Activated CD4-positive, alpha-beta T cell treated with anti-CD3 and anti-CD28 coated beads, Interleukin-2, amount 10 ng/mL, durations not matched to agents 7 days and 5 days (primary cell): Measurements from ENCODE around the gene FOXP3. TPM values are rescaled to one million over a fixed set of nuclear protein-coding genes. Genes with fewer than 3 reads are reported as not detected.

Experiments used
- CTCF ChIA-PET: fragments of 350-600 bp; sonication (Branson Sonifier 250); formaldehyde crosslinking; loops from one replicate; lab custom pipeline; 2021; ENCODE audit warnings: antibody characterized with exemption; lab: Charles Lee
- POLR2A ChIA-PET: fragments of 350-600 bp; sonication (Branson Sonifier 250); formaldehyde crosslinking; loops from one replicate; lab custom pipeline; 2021; ENCODE audit warnings: antibody characterized with exemption; lab: Charles Lee
- DNase-seq: peaks from one replicate; pipeline ENCODE4 v3.0.0-alpha.2; 2020
- H3K27ac Mint-ChIP-seq: one replicate; pipeline ENCODE4 v1.8.0; 2021; ENCODE audit warnings: mild to moderate bottlenecking, moderate library complexity, mixed read lengths
- H3K27me3 Mint-ChIP-seq: one replicate; pipeline ENCODE4 v1.8.0; 2021; ENCODE audit warnings: mixed read lengths
- H3K36me3 Mint-ChIP-seq: one replicate; pipeline ENCODE4 v1.8.0; 2021; ENCODE audit warnings: low read depth, mixed read lengths
- H3K4me1 Mint-ChIP-seq: one replicate; pipeline ENCODE4 v1.8.0; 2021; ENCODE audit warnings: mixed read lengths
- H3K4me3 Mint-ChIP-seq: one replicate; pipeline ENCODE4 v1.8.0; 2021; ENCODE audit warnings: mild to moderate bottlenecking, moderate library complexity, mixed read lengths
- H3K9me3 Mint-ChIP-seq: one replicate; pipeline ENCODE4 v1.8.0; 2021; ENCODE audit warnings: mixed read lengths
- total RNA-seq, 2 experiments: library from RNA; stranded (reverse); gene quantifications; one replicate each; pipeline ENCODE4 v1.2.3, GENCODE V29; 2021

The FOXP3 gene
- total RNA-seq, 2 experiments from 2014 or later: 12.8 to 13.0 TPM

DNA sequence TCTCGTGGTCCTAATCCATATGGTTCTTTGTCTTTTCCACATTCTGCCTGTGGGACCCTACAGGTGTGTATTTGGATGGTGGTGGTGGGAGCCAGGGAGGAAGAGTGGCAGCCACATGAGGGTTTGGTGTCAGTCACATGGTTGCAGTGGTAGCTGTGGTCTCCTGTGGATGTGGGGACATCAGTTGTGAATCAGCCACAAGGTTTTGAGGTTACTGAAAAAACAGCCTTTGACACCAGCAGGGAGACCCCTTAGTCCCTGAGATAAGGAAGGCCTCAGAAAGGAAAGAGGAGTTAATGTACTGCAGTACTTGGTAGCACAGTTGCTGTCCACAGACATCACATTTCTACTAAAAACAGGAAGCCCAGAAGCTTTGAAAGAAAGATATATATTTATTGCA, 23.2 kb upstream of the FOXP3 start:
- peak overlapping the region; percentile 16 for H3K27ac Mint-ChIP-seq
- POLR2A ChIA-PET: no interaction called here
- peaks cover 4% of the 10 kb centered on the region for H3K9me3 Mint-ChIP-seq
- CTCF ChIA-PET: interaction anchor here (0.6 to 1.3 kb wide), 3 partner anchors 12 to 192 kb away, joined by 3 to 5 read pairs (median 3); no protein-coding TSS in a partner anchor
- H3K27me3 Mint-ChIP-seq: no peaks in the 10 kb centered on the region
- H3K4me3 Mint-ChIP-seq: no peak overlapping the region
- H3K4me1 Mint-ChIP-seq: peaks cover 35% of the 10 kb centered on the region
- DNase-seq: no peak
- peaks cover 15% of the 10 kb centered on the region for H3K36me3 Mint-ChIP-seq

DNA sequence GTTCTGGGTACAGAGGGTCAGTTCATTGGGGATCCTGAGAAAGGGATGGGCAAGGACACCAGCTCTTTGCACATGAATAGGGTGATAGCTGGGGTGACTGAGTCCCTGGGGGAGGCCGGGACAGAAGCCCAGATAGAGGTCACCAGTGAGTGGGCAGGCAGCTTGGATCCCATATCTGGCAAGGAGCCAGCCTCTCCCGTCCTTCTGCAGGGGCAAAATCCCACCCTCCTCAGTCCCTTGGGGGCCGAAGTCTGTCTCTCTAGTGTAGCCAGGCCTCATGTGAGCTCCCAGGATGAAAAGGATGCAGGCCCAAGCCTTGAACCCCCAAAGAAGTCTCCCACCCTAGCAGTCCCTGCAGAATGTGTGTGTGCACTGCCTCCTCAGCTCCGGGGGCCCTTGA, 22.1 kb upstream of the FOXP3 start:
- peaks cover 21% of the 10 kb centered on the region for H3K36me3 Mint-ChIP-seq
- no peak overlapping the region for H3K27ac Mint-ChIP-seq
- ChIA-PET POLR2A (interaction anchor here (0.6 kb wide), 1 partner anchor 12 kb away, joined by 3 read pairs; no protein-coding TSS in a partner anchor), CTCF (no interaction called here)
- H3K4me3 Mint-ChIP-seq: no peak overlapping the region
- peaks cover 4% of the 10 kb centered on the region for H3K9me3 Mint-ChIP-seq
- H3K4me1 Mint-ChIP-seq: peaks cover 37% of the 10 kb centered on the region
- H3K27me3 Mint-ChIP-seq: no peaks in the 10 kb centered on the region
- no peak for DNase-seq

DNA sequence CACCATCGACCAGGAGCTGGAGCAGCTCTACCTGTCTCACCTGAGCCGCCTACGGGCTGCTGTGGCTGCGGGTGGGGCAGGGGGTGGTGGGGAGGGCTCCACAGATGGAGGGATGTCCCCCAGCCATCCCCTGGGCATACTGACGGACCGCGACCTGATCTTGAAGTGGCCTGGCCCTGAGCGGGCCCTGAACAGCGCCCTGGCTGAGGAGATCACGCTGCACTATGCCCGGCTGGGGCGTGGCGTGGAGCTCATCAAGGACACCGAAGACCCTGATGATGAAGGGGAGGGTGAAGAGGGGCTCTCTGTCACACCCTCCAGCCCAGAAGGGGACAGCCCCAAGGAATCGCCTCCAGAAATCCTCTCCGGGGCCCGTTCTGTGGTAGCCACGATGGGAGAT, 21.6 kb upstream of the FOXP3 start:
- CTCF ChIA-PET: no interaction called here
- Mint-ChIP-seq H3K4me1 (peaks cover 37% of the 10 kb centered on the region), H3K9me3 (peaks cover 4% of the 10 kb centered on the region), H3K27ac (no peak overlapping the region), H3K27me3 (no peaks in the 10 kb centered on the region), H3K36me3 (peaks cover 23% of the 10 kb centered on the region), H3K4me3 (no peak overlapping the region)
- POLR2A ChIA-PET: no interaction called here
- no peak for DNase-seq

DNA sequence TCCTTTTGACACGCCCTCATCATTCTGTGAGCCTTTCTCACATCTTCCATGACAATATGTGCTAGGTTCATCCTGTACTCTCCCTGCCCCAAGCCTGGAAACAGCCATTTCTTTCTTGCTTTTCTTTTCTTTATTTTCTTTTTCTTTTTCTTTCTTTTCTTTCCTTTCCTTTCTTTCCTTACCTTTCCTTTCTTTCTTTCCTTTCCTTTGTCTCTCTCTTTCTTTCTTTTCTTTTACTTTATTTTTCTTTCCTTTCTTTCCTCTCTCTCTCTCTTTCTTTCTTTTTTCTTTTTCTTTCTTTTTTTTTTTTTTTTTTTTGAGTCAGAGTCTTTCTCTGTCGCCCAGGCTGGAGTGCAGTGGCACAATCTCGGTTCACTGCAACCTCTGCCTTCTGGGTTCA, 19.7 kb upstream of the FOXP3 start:
- H3K4me3 Mint-ChIP-seq: no peak overlapping the region
- peaks cover 45% of the 10 kb centered on the region for H3K4me1 Mint-ChIP-seq
- H3K9me3 Mint-ChIP-seq: peaks cover 4% of the 10 kb centered on the region
- CTCF ChIA-PET: no interaction called here
- H3K27me3 Mint-ChIP-seq: no peaks in the 10 kb centered on the region
- H3K27ac Mint-ChIP-seq: no peak overlapping the region
- POLR2A ChIA-PET: no interaction called here
- peaks cover 30% of the 10 kb centered on the region for H3K36me3 Mint-ChIP-seq
- DNase-seq: no peak

DNA sequence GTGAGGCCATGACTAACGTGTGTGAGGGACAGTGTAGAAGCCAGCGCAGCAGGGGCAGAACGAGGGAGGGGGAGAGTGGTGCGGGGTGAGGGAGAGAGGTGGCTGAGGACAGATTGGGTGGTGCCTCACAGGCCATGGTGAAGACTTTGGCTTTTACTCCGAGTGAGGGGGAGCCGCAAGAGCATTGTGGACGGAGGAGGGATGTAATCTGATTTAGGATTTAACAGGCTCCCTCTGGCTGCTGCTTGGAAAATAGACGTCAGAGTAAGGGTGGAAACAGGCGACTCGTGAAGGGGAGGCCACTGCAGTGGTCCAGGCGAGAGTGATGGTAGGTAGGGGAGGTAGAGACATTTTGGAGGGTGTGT, 18.1 kb upstream of the FOXP3 start:
- Mint-ChIP-seq H3K4me1 (peaks cover 47% of the 10 kb centered on the region), H3K9me3 (peaks cover 3% of the 10 kb centered on the region), H3K27ac (peak overlapping the region; percentile 41), H3K36me3 (peaks cover 35% of the 10 kb centered on the region), H3K4me3 (no peak overlapping the region), H3K27me3 (no peaks in the 10 kb centered on the region)
- no peak for DNase-seq
- ChIA-PET CTCF (no interaction called here), POLR2A (no interaction called here)

DNA sequence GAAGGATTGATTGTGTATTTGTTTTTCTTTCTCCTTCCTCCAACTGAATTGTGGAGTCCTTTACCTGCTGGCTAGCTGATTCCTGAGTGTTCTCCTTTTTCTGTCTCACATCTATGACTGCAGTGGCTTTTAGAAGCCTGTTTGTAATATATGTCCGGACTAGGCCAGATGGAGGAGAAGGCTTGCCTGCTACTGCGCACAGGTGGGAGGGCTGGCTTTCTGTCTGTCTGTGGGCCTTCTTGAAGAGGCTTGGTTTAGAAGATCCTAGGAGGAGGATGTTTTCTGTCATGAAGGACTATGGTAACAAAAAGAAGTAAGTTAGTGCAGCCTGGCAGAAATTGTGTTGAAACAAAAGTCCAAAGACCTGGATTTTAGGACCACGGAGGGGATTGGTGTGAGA, 13.6 kb upstream of the FOXP3 start:
- ChIA-PET CTCF (interaction anchor here (0.6 kb wide), 1 partner anchor 194 kb away, joined by 3 read pairs; no protein-coding TSS in a partner anchor), POLR2A (no interaction called here)
- Mint-ChIP-seq H3K36me3 (peaks cover 61% of the 10 kb centered on the region), H3K4me3 (peak overlapping the region; percentile 58), H3K9me3 (no peaks in the 10 kb centered on the region), H3K4me1 (peaks cover 83% of the 10 kb centered on the region), H3K27me3 (no peaks in the 10 kb centered on the region), H3K27ac (peak overlapping the region; percentile 95)
- DNase-seq: no peak

DNA sequence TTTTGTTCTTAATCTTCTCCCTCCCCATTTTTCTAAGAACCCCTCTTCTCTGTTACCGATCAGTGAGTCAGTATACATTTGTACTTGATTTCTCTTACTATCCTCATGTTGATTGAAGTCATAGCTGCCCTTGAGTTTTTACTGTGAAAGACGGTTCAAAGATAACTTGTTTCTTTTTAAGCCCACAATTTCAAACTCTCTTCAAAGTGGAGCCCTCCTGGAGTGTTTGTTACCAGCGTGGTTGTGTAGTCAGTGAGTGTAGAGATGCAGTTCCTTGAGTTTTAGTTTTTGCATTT, 13.0 kb upstream of the FOXP3 start:
- H3K4me1 Mint-ChIP-seq: peaks cover 85% of the 10 kb centered on the region
- H3K4me3 Mint-ChIP-seq: peak overlapping the region; percentile 58
- H3K27me3 Mint-ChIP-seq: no peaks in the 10 kb centered on the region
- H3K27ac Mint-ChIP-seq: peak overlapping the region; percentile 95
- peaks cover 57% of the 10 kb centered on the region for H3K36me3 Mint-ChIP-seq
- ChIA-PET CTCF (interaction anchor here (0.6 kb wide), 1 partner anchor 193 kb away, joined by 3 read pairs; no protein-coding TSS in a partner anchor), POLR2A (no interaction called here)
- H3K9me3 Mint-ChIP-seq: no peaks in the 10 kb centered on the region
- DNase-seq: no peak

DNA sequence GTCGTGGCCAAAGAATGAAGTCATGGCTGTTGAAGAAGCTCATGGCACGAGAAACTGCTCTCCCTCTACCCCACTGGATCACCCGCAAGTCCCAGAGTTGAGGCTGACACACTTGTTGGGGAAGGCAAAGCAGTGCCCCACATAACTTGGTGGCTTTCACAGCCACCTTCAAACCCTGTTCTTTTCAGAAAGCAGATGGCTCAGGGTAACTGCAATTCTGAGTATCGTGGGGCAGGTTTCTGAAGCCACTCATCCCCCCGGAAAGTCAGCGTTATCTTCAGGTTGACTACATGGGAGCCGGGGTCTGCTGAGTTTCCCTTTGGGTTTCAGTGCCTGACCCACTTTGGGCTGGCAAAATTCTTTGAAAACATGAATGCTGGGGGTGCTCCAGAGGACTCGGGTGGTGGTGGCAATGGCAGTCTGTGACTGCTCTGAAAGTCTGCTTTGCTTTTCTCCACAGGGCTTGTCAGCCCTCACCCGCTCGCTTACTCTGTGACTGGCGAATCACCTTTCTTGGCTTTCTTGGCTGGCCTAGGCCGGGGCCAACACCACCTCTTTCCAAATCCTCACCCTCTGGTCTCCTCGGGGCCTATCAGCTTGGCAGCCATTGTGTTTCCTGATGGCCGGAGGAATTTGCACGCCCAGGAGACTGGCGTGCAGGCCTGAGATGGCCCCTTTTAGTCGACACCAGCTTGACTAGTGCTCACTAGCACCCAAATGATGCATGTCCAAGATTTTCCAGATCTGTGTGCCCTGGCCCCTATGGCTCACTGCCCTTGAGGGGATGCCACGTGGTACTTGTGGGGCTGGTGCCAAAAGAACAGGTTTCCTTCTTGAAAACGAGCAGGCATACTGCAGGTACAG, 12.4 kb upstream of the FOXP3 start:
- peaks cover 58% of the 10 kb centered on the region for H3K36me3 Mint-ChIP-seq
- H3K9me3 Mint-ChIP-seq: no peaks in the 10 kb centered on the region
- H3K27ac Mint-ChIP-seq: peak overlapping the region; percentile 95
- H3K4me1 Mint-ChIP-seq: peaks cover 85% of the 10 kb centered on the region
- ChIA-PET CTCF (interaction anchor here (1.3 kb wide), 1 partner anchor 11 kb away, joined by 3 read pairs; no protein-coding TSS in a partner anchor), POLR2A (interaction anchor here (1.3 kb wide), 1 partner anchor 86 kb away, joined by 3 read pairs; no protein-coding TSS in a partner anchor)
- no peak for DNase-seq
- H3K27me3 Mint-ChIP-seq: no peaks in the 10 kb centered on the region
- peak overlapping the region; percentile 58 for H3K4me3 Mint-ChIP-seq

DNA sequence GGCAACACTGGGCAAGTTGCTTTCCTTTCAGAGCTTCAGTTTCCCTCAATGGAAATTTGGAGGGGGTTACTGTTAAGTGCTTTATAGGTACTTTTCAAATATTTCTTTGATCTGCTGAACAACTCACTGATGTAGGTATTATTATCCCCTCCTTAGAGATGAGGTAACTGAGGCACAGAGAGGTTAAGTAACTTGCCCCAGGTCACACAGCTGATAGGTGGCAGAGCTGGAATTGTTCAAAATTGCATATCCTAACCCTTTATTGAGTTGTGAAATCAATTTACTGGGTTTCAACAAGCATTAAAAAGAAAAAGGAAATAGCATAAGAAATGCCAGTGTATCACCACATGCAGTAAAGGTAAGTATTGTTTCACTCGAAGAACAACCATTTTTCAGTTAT, 11.7 kb upstream of the FOXP3 start:
- H3K27ac Mint-ChIP-seq: peak overlapping the region; percentile 95
- no peak for DNase-seq
- ChIA-PET POLR2A (interaction anchor here (1.3 kb wide), 1 partner anchor 85 kb away, joined by 3 read pairs; no protein-coding TSS in a partner anchor), CTCF (interaction anchor here (1.1 to 1.3 kb wide), 2 partner anchors 12 to 15 kb away, joined by 3 read pairs; no protein-coding TSS in a partner anchor)
- H3K4me3 Mint-ChIP-seq: no peak overlapping the region
- no peaks in the 10 kb centered on the region for H3K27me3 Mint-ChIP-seq
- H3K4me1 Mint-ChIP-seq: peaks cover 89% of the 10 kb centered on the region
- H3K9me3 Mint-ChIP-seq: no peaks in the 10 kb centered on the region
- peaks cover 61% of the 10 kb centered on the region for H3K36me3 Mint-ChIP-seq

DNA sequence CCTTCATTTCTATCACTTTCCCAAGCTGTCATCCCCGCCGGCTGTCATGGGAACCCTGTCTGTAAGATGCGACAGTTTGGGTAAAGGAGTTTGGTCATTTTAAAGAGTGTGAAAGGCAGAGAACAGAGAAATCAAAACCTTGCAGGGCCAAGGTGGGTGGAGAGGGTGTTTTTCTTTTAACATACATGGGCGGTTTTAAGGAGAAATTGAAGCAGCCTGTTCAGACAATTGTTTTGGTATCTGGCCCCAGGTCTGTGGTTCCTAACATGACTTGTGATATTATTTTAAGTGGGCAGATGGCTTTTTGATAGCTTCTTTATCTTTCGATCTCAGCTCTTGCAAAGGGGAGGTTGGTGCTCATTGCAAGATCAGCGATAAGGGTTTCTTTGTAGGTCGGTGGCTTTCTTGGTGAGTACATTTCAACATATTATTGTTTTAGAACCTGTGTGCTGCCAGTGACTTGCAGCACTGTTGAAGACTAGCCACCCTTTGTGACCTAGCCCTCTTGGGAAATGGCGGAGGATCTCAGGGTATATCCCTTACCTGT, 8.7 kb upstream of the FOXP3 start:
- peaks cover 53% of the 10 kb centered on the region for H3K36me3 Mint-ChIP-seq

DNA sequence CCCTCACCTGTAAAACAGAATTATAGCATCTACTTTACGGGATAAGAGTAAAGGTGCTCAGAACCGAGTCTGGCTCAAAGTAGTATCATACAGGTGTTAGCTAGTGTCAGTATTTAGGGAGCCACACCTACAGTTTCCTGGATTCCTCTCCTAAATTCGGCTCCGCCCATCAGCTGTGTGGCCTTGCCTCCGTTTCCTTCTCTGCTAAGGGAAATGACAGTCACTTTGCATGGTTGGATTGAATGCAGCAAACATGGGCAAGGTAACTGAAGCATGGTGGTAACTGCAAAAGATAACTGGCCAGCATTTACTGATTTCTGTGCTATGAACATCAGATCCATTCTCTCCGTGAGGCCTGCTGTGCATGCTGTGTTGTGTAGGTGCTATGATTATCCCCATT, 7.9 kb upstream of the FOXP3 start:
- peaks cover 78% of the 10 kb centered on the region for H3K4me1 Mint-ChIP-seq
- ChIA-PET POLR2A (no interaction called here), CTCF (interaction anchor here (0.6 to 2.0 kb wide), 3 partner anchors 80 to 728 kb away, joined by 3 to 5 read pairs (median 4); no protein-coding TSS in a partner anchor)
- H3K27me3 Mint-ChIP-seq: no peaks in the 10 kb centered on the region
- peak; percentile 52 for DNase-seq
- H3K27ac Mint-ChIP-seq: peak overlapping the region; percentile 94
- H3K4me3 Mint-ChIP-seq: peak overlapping the region; percentile 72
- H3K9me3 Mint-ChIP-seq: no peaks in the 10 kb centered on the region
- peaks cover 45% of the 10 kb centered on the region for H3K36me3 Mint-ChIP-seq

More for the DNA sequence above, 8.7 kb upstream of the FOXP3 start:
- ChIA-PET POLR2A (no interaction called here), CTCF (interaction anchor here (0.9 to 2.0 kb wide), 4 partner anchors 15 to 81 kb away, joined by 3 to 5 read pairs (median 3); no protein-coding TSS in a partner anchor)
- DNase-seq: peak; percentile 63
- Mint-ChIP-seq H3K4me1 (peaks cover 78% of the 10 kb centered on the region), H3K4me3 (peak overlapping the region; percentile 72), H3K27me3 (no peaks in the 10 kb centered on the region), H3K27ac (peak overlapping the region; percentile 94), H3K9me3 (no peaks in the 10 kb centered on the region)

DNA sequence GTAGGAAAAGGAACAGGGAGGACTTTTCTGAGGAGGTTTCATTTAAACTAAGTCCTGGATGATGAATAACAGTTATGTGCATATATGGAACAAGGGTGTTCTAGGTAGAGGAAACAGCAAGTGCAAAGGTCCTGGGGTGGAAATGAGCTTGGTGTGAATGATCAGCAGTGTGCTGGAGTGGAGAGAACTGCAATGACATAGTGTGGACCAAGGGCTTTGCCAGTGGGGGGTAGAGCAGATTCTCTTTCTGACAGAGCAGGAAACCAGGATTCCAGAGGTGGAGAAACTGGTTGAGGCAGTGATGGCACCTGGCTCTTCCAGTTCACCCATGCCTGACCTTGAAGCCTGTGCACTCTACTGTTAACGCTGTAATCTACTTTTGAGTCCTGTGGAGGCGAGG, 6.8 kb upstream of the FOXP3 start:
- DNase-seq: no peak
- POLR2A ChIA-PET: interaction anchor here (0.6 kb wide), 1 partner anchor 16 kb away, joined by 3 read pairs; no protein-coding TSS in a partner anchor
- Mint-ChIP-seq H3K27ac (peak overlapping the region; percentile 94), H3K4me1 (peaks cover 69% of the 10 kb centered on the region), H3K27me3 (no peaks in the 10 kb centered on the region), H3K36me3 (peaks cover 35% of the 10 kb centered on the region), H3K4me3 (peak overlapping the region; percentile 72), H3K9me3 (no peaks in the 10 kb centered on the region)
- CTCF ChIA-PET: interaction anchor here (0.9 kb wide), 1 partner anchor 102 kb away, joined by 3 read pairs; no protein-coding TSS in a partner anchor
